ENCODE data around the gene NPTXR. TPM values are rescaled to one million over a fixed set of nuclear protein-coding genes. Genes with fewer than 3 reads are reported as not detected.
A peak's percentile ranks its signal among the peaks of the same experiment; 100 is the strongest.

Gene NPTXR
- total RNA-seq, 1 donor = 0.86 TPM

DNA sequence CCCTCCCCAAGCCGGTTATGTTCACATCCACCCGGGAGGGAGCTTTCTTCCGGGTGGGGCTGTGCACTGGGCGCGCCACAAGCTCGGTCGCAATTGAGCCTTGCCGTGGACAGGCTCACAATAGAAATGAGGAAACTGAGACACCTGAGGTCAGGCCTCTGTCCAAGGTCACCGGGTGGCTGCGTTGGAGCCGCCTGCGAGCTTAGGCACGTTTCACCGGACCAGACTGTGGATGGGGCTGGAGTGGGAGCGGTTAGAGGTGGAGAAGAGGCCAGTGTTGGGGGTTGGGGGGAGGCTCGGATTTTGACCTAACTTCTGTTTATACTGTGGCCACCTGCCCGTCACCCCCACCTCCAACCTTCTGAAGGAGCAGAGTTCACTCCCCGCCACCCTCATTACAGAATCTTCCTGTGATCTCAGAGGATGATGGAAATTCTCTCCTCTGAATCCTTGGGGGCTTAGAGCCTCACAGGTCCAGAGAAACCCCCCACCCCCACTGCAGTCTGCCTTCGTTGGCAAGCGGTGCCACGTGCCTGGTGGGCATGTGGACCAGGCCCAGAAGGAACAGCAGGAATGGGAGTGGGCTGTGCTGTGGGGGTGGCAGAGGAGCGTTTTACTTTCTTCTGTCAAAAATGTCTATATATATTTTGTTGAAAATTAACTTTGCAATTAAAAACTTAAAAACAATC is 631 bp upstream of the NPTXR start:
- TF ChIP-seq, protein P1, sequence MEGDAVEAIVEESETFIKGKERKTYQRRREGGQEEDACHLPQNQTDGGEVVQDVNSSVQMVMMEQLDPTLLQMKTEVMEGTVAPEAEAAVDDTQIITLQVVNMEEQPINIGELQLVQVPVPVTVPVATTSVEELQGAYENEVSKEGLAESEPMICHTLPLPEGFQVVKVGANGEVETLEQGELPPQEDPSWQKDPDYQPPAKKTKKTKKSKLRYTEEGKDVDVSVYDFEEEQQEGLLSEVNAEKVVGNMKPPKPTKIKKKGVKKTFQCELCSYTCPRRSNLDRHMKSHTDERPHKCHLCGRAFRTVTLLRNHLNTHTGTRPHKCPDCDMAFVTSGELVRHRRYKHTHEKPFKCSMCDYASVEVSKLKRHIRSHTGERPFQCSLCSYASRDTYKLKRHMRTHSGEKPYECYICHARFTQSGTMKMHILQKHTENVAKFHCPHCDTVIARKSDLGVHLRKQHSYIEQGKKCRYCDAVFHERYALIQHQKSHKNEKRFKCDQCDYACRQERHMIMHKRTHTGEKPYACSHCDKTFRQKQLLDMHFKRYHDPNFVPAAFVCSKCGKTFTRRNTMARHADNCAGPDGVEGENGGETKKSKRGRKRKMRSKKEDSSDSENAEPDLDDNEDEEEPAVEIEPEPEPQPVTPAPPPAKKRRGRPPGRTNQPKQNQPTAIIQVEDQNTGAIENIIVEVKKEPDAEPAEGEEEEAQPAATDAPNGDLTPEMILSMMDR (IDR thresholded peaks at IDR 0.05; ENCODE audit: insufficient read depth, low read depth, low read length) = no peak
- no peak for DNase-seq (ENCODE audit: low read depth)
- peak overlapping the region; percentile 18 for H3K4me3 ChIP-seq (ENCODE audit: low read depth, low read length)

- TF ChIP-seq, protein P1 (IDR thresholded peaks at IDR 0.05; ENCODE audit: insufficient read depth, low read depth, low read length) = peak; percentile 36
- DNase-seq (ENCODE audit: low read depth) = peak; percentile 73
Measured at GRCh38 chr22:38843201-38843656, 599 bp downstream of the NPTXR start.

GRCh38 chr22:38842512-38843200 is 1.2 kb downstream of the NPTXR start:
- no peak overlapping the region for H3K4me3 ChIP-seq (ENCODE audit: low read depth, low read length)
- TF ChIP-seq, protein P1 (IDR thresholded peaks at IDR 0.05; ENCODE audit: insufficient read depth, low read depth, low read length) = no peak
- no peak for DNase-seq (ENCODE audit: low read depth)

More at GRCh38 chr22:38843201-38843656, 599 bp downstream of the NPTXR start:
- peak overlapping the region; percentile 3 for H3K4me3 ChIP-seq (ENCODE audit: low read depth, low read length)

GRCh38 chr22:38841635-38842034 is 2.2 kb downstream of the NPTXR start:
- no peak overlapping the region for H3K4me3 ChIP-seq (ENCODE audit: low read depth, low read length)
- TF ChIP-seq, protein P1 (IDR thresholded peaks at IDR 0.05; ENCODE audit: insufficient read depth, low read depth, low read length) = no peak
- no peak for DNase-seq (ENCODE audit: low read depth)

GRCh38 chr22:38841211-38841610 is 2.6 kb downstream of the NPTXR start:
- TF ChIP-seq, protein P1 (IDR thresholded peaks at IDR 0.05; ENCODE audit: insufficient read depth, low read depth, low read length) = no peak

DNA sequence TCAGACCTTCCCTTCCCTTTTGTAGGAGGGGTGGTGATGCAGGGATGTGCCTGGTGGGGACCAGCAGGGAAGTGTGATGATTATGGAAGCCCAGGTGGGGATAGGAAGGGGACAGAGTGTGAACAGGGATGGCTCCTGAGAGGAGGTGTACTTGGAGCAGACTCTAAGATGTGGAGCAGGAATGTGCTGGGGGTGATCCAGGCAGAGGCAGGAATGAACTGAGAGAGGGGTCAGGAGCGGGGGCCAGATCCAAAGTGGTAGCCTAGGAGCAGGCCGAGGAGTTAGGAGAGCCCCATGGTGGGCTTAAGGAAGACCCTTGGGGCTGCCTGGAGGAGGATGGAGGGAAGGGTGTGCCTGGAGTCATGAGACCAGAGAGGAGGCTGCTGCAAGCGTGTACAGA is 3.7 kb downstream of the NPTXR start:
- no peak overlapping the region for H3K4me3 ChIP-seq (ENCODE audit: low read depth, low read length)
- DNase-seq (ENCODE audit: low read depth) = no peak
- TF ChIP-seq, protein P1 (IDR thresholded peaks at IDR 0.05; ENCODE audit: insufficient read depth, low read depth, low read length) = no peak

More at GRCh38 chr22:38841211-38841610, 2.6 kb downstream of the NPTXR start:
- no peak overlapping the region for H3K4me3 ChIP-seq (ENCODE audit: low read depth, low read length)
- DNase-seq (ENCODE audit: low read depth) = no peak
